ENCODE results near the gene SCNN1G. TPM values are rescaled to one million over a fixed set of nuclear protein-coding genes. Genes with fewer than 3 reads are reported as not detected.

Gene SCNN1G
- total and polyA plus RNA-seq, 2 of the 13 experiments (the other 11 are each of a cell fraction or from before 2014, with no cell fraction given): not detected

DNA sequence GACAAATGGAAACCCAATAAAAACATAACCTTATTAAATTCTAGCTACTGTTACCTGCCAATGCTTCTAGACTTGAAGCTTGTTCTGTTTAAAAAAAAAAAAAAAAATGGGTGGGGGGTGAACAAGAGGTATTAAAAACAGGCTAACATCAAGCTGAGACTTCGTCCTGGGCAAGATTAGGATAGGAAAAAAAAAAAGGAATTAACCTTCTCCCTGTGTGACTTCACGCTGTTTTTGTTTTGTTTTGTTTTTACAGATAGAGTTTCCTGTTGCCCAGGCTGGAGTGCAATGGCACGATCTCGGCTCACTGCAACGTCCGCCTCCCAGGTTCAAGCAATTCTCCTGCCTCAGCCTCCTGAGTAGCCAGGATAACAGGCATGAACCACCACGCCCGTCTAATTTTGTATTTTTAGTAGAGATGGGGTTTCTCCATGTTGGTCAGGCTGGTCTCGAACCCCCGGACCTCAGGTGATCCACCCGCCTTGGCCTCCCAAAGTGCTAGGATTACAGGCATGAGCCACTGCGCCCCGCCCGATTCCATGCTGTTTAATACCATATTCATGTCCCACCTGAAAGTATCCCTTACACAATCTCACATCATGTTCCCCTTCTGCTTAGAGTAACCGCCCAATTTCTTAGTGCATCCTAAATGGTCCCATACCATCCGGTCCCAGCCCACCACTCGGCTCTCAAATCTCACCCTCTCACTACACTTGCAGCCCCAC, 35.5 kb upstream of the SCNN1G start (continued):
- TF ChIP-seq NFAT5 (CRISPR knock-in tag; IDR thresholded peaks at IDR 0.05) (0 out of 2 replicates have a peak, but pooled peaks have one; percentile 31), ZNF614 (CRISPR knock-in tag; IDR thresholded peaks at IDR 0.05; ENCODE audit: borderline replicate concordance) (no peak), GABPB1 (CRISPR knock-in tag; IDR thresholded peaks at IDR 0.05) (peak; percentile 13; the same call in 1 of the 2 replicates), MIXL1 (CRISPR knock-in tag; IDR thresholded peaks at IDR 0.05) (no peak), PRMT3 (CRISPR knock-in tag; IDR thresholded peaks at IDR 0.05; ENCODE audit: borderline replicate concordance, low read depth) (no peak), TCF7L2 (IDR thresholded peaks at IDR 0.05; ENCODE audit: low read depth, low read length) (no peak), ZNF879 (CRISPR knock-in tag; IDR thresholded peaks at IDR 0.05) (no peak), NBN (conservative IDR thresholded peaks at IDR 0.05) (no peak), ZNF350 (CRISPR knock-in tag; IDR thresholded peaks at IDR 0.05; ENCODE audit: borderline replicate concordance, low read depth) (no peak), ZBTB38 (CRISPR knock-in tag; IDR thresholded peaks at IDR 0.05) (peak; percentile 93), EZH2 (conservative IDR thresholded peaks at IDR 0.05; ENCODE audit: low read depth, low read length) (no peak), KAT7 (CRISPR knock-in tag; IDR thresholded peaks at IDR 0.05; ENCODE audit: borderline replicate concordance) (0 out of 2 replicates have a peak, but pooled peaks have one; percentile 41), TBP (CRISPR knock-in tag; IDR thresholded peaks at IDR 0.05) (no peak), HNRNPUL1 (IDR thresholded peaks at IDR 0.05; ENCODE audit: low read depth, low read length) (no peak), ZNF292 (CRISPR knock-in tag; IDR thresholded peaks at IDR 0.05; ENCODE audit: borderline replicate concordance, low read depth) (0 out of 2 replicates have a peak, but pooled peaks have one; percentile 31), MYNN (CRISPR knock-in tag; IDR thresholded peaks at IDR 0.05; ENCODE audit: low read depth) (no peak), ZNF253 (CRISPR knock-in tag; IDR thresholded peaks at IDR 0.05; ENCODE audit: borderline replicate concordance) (no peak; the same call in 1 of the 2 replicates), HINFP (CRISPR knock-in tag; IDR thresholded peaks at IDR 0.05; ENCODE audit: low read depth) (0 out of 2 replicates have a peak, but pooled peaks have one; percentile 25)
- TF ChIP-seq, protein P1, sequence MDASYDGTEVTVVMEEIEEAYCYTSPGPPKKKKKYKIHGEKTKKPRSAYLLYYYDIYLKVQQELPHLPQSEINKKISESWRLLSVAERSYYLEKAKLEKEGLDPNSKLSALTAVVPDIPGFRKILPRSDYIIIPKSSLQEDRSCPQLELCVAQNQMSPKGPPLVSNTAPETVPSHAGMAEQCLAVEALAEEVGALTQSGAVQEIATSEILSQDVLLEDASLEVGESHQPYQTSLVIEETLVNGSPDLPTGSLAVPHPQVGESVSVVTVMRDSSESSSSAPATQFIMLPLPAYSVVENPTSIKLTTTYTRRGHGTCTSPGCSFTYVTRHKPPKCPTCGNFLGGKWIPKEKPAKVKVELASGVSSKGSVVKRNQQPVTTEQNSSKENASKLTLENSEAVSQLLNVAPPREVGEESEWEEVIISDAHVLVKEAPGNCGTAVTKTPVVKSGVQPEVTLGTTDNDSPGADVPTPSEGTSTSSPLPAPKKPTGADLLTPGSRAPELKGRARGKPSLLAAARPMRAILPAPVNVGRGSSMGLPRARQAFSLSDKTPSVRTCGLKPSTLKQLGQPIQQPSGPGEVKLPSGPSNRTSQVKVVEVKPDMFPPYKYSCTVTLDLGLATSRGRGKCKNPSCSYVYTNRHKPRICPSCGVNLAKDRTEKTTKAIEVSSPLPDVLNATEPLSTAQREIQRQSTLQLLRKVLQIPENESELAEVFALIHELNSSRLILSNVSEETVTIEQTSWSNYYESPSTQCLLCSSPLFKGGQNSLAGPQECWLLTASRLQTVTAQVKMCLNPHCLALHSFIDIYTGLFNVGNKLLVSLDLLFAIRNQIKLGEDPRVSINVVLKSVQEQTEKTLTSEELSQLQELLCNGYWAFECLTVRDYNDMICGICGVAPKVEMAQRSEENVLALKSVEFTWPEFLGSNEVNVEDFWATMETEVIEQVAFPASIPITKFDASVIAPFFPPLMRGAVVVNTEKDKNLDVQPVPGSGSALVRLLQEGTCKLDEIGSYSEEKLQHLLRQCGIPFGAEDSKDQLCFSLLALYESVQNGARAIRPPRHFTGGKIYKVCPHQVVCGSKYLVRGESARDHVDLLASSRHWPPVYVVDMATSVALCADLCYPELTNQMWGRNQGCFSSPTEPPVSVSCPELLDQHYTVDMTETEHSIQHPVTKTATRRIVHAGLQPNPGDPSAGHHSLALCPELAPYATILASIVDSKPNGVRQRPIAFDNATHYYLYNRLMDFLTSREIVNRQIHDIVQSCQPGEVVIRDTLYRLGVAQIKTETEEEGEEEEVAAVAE (CRISPR knock-in tag; IDR thresholded peaks at IDR 0.05; ENCODE audit: borderline replicate concordance): no peak

Measured in HepG2 (cell line).